ENCODE measurements around the gene LTA. TPM values are rescaled to one million over a fixed set of nuclear protein-coding genes. Genes with fewer than 3 reads are reported as not detected.

Gene LTA
- polyA plus RNA-seq, 1 donor from 2014 or later: not detected

- no peak overlapping the region for H2AFZ ChIP-seq (ENCODE audit: low read depth, low read length)
- no peaks in the 10 kb centered on the region for H4K20me1 ChIP-seq (ENCODE audit: insufficient read depth)
- peaks cover 9% of the 10 kb centered on the region for H3K79me2 ChIP-seq (replicated peaks; ENCODE audit: insufficient read depth, low read length)
- no peak overlapping the region for H3K9ac ChIP-seq (ENCODE audit: low read length)
- H3K9me2 ChIP-seq (ENCODE audit: insufficient read depth, low read length): no peaks in the 10 kb centered on the region
- H3K27me3 ChIP-seq (ENCODE audit: insufficient read depth, low read depth, low read length): no peaks in the 10 kb centered on the region
- no peak overlapping the region for H3K27ac ChIP-seq (ENCODE audit: low read length)
- TF ChIP-seq SMC3 (conservative IDR thresholded peaks at IDR 0.05; ENCODE audit: poor library complexity) (no peak), REST (IDR thresholded peaks at IDR 0.05; ENCODE audit: borderline replicate concordance) (no peak), EZH2 (IDR thresholded peaks at IDR 0.05; ENCODE audit: borderline replicate concordance, insufficient read depth, low read length, poor library complexity, severe bottlenecking) (no peak), TAF1 (IDR thresholded peaks at IDR 0.05; ENCODE audit: low read depth) (no peak), MXI1 (conservative IDR thresholded peaks at IDR 0.05; ENCODE audit: poor library complexity, severe bottlenecking) (no peak), CTCF (IDR thresholded peaks at IDR 0.05; ENCODE audit: poor library complexity, severe bottlenecking) (no peak), RAD21 (conservative IDR thresholded peaks at IDR 0.05) (no peak), POLR2AphosphoS5 (IDR thresholded peaks at IDR 0.05) (no peak), EP300 (conservative IDR thresholded peaks at IDR 0.05; ENCODE audit: poor library complexity, severe bottlenecking) (no peak)
- H3K4me3 ChIP-seq (ENCODE audit: low read length): no peak overlapping the region
- no peaks in the 10 kb centered on the region for H3F3A ChIP-seq (ENCODE audit: insufficient read depth, low read length, poor library complexity, severe bottlenecking)
- H3K36me3 ChIP-seq (ENCODE audit: insufficient read depth, low read length): no peaks in the 10 kb centered on the region
- no peaks in the 10 kb centered on the region for H3K9me3 ChIP-seq (ENCODE audit: low read length)
- no peak overlapping the region for H3K4me2 ChIP-seq (ENCODE audit: low read length)
Measured at GRCh38 chr6:31558631-31559500, 13.2 kb upstream of the LTA start.

GRCh38 chr6:31559606-31559957, 12.5 kb upstream of the LTA start:
- H3K4me3 ChIP-seq (ENCODE audit: low read length): no peak overlapping the region
- no peak overlapping the region for H3K27ac ChIP-seq (ENCODE audit: low read length)
- no peak overlapping the region for H3K4me2 ChIP-seq (ENCODE audit: low read length)
- H4K20me1 ChIP-seq (ENCODE audit: insufficient read depth): no peaks in the 10 kb centered on the region
- no peak overlapping the region for H2AFZ ChIP-seq (ENCODE audit: low read depth, low read length)
- H3F3A ChIP-seq (ENCODE audit: insufficient read depth, low read length, poor library complexity, severe bottlenecking): no peaks in the 10 kb centered on the region
- no peaks in the 10 kb centered on the region for H3K9me3 ChIP-seq (ENCODE audit: low read length)
- H3K27me3 ChIP-seq (ENCODE audit: insufficient read depth, low read depth, low read length): no peaks in the 10 kb centered on the region
- no peaks in the 10 kb centered on the region for H3K9me2 ChIP-seq (ENCODE audit: insufficient read depth, low read length)
- H3K9ac ChIP-seq (ENCODE audit: low read length): no peak overlapping the region
- H3K36me3 ChIP-seq (ENCODE audit: insufficient read depth, low read length): no peaks in the 10 kb centered on the region
- H3K79me2 ChIP-seq (replicated peaks; ENCODE audit: insufficient read depth, low read length): peaks cover 2% of the 10 kb centered on the region
- TF ChIP-seq MXI1 (conservative IDR thresholded peaks at IDR 0.05; ENCODE audit: poor library complexity, severe bottlenecking): no peak
- no peak for TF ChIP-seq CTCF (IDR thresholded peaks at IDR 0.05; ENCODE audit: poor library complexity, severe bottlenecking)
- TF ChIP-seq SMC3 (conservative IDR thresholded peaks at IDR 0.05; ENCODE audit: poor library complexity): no peak
- TF ChIP-seq TAF1 (IDR thresholded peaks at IDR 0.05; ENCODE audit: low read depth): no peak
- no peak for TF ChIP-seq EZH2 (IDR thresholded peaks at IDR 0.05; ENCODE audit: borderline replicate concordance, insufficient read depth, low read length, poor library complexity, severe bottlenecking)
- no peak for TF ChIP-seq POLR2AphosphoS5 (IDR thresholded peaks at IDR 0.05)
- TF ChIP-seq EP300 (conservative IDR thresholded peaks at IDR 0.05; ENCODE audit: poor library complexity, severe bottlenecking): no peak
- no peak for TF ChIP-seq RAD21 (conservative IDR thresholded peaks at IDR 0.05)
- no peak for TF ChIP-seq REST (IDR thresholded peaks at IDR 0.05; ENCODE audit: borderline replicate concordance)

Data from neural cell (in vitro differentiated cells).